GM19238 (cell line): ENCODE results near the gene TMCO5A.
"Not testable (repeated sequence)": the region's sequence is repeated elsewhere in the genome, so short reads cannot be mapped to it uniquely, and the experiment has no call there.

Source experiments
- DNase-seq: peaks from one replicate; pipeline ENCODE4 v3.0.0; 2011; ENCODE audit warnings: low spot score; ENCODE audit not compliant: insufficient read length

Gene TMCO5A

GRCh38 chr15:37934340-37934739 is at the start of gene TMCO5A:
Gene TMCO5A (plus strand): TSS chr15:37934640. CDS start chr15:37936324, 1,684 bp downstream.
- DNase-seq = no peak

DNA sequence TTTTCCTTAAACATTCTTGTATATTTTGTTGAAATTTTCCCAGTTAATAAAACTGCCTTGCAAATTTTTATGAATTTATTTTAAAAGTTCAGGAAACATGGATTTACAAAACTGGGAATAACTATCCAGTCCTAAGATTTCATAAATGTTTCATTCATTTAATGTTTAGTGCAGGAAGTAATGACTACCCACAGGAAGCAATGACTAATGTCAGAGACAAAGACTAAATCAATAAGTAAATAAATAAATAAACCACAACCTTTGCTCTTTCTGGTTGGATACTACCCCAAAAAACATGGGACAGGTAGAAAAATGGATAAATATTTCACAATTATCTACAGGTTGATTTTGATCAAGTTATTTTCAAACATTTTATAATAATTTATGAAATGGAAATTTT is 48.8 kb upstream of the TMCO5A start:
- DNase-seq = no peak

GRCh38 chr15:37888356-37888755 is 46.1 kb upstream of the TMCO5A start:
- DNase-seq = no peak

- peak; percentile 2 for DNase-seq
These were observed 42.6 kb upstream of the TMCO5A start for GRCh38 chr15:37891766-37892368.

DNA sequence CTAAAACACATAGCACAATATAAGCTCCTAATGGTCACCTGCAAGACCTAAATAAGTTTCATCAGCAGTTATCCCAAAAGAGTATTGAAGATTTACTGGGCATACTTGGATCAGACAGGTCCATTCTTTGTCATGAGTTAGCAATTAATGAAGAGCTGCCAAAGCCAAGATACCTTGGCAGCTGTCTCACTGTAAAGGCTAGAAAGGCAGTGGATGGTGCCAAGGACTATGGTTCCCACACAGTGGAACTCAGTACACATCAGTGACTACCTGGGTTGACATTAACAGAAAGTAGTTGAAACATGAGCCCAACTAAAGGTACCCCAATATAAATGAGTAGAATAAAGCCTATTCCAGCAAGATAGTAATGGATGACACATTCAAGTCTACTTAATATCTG is 41.1 kb upstream of the TMCO5A start:
- DNase-seq = no peak

GRCh38 chr15:37898362-37898761 is 36.1 kb upstream of the TMCO5A start:
- no peak for DNase-seq

DNA sequence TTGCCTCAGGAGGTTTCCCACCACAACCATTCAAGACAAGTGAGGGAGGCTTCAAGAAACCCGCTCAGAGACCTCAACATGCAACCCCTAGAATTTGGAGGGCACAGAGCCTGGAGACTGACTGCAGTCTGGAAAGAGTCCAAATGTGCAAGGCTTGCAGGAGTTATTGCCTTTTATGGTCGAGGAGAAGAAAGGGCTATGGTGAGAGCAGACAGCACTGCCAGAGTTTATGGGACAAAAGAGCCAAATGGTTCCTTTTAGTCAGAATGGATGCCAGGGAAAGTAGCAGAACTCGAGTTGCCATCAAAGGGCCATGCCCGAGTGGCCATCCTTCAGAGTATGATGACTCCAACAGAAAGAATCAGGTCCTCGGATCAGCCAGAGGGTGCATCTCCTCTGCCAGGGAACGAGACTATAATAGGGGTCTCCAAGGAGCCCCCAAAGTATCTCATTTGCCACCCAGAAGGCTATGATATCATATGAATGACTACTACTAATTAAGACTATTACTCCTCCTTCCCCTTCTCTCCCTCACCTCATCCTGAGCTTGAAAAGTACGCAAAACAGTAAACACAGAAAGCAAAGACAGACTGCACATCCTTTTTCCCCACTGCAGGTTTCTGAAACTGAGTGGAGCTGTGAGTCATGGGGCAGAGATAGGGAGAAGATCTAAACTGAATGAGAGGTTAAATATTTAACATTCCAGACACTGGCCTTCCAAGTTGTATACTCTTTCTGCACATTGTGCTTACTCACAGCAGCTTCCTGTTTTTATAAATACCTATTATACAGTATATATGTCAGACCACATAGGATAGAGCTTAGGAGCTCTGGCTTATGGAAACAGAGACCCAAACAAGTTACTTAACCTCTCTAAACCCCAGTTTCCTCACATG is 33.9 kb upstream of the TMCO5A start:
- no peak for DNase-seq

- no peak for DNase-seq
These were observed 32.3 kb upstream of the TMCO5A start for GRCh38 chr15:37902126-37902525.

DNA sequence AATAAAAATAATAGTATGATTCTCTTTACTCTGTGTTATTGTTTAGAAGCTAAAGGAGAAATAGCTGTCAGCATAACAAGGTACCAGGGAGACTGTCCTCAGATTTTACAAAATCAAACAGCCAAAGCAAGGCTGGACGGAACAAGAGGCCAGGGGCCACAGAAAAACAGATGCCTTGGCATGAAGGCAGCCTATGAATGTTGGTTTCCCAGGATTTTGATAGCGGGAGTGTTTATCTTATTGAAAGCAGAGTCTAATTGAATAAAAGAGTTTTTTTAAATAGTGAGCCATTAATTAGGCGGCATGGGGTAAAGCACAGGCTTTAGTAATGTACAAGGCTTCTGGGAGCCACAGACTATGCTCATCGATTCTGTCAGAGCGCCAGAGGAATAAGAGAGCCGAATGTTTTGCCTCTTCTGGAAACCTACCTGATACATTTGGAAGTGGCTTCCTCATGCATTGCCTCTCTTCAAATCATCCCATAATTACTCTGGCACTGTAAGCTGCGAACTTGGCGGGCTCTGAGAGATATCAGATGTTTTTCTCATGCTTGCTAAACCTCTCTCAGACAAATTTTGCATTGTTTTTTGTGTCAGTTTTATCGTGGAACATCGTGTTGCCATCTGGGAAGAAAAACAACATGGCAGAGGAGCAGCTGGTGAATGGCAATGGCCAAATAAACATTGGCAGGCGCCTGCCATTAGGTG is 30.4 kb upstream of the TMCO5A start:
- DNase-seq = no peak

GRCh38 chr15:37907136-37907535 is 27.3 kb upstream of the TMCO5A start:
- DNase-seq = no peak

- no peak for DNase-seq
These were observed 12.7 kb upstream of the TMCO5A start for GRCh38 chr15:37921527-37922385.

GRCh38 chr15:37926136-37926535 is 8.3 kb upstream of the TMCO5A start:
- no peak for DNase-seq

DNA sequence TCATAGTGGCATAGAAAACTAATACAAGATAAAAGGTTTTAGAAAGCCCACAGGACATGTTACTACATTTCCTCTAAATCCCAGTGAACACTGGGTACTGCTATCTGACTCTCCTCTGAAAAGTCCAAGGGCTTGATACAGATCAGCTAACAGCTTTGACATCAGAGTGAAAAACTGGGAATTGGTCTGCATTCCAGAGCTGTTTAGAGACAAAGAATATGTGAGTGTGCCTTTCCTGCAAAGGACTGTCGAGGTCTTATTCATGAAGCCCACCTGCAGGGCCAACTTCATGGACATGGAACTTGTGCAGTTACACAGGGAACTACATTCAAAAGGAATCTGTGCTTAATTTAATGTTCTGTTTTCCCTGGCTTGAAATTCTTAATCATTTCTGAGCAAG is 5.2 kb upstream of the TMCO5A start:
- no peak for DNase-seq

- DNase-seq = no peak
These were observed 3.1 kb upstream of the TMCO5A start for GRCh38 chr15:37931321-37931720.

- DNase-seq = no peak
These were observed 2.6 kb upstream of the TMCO5A start for GRCh38 chr15:37931868-37932267.

DNA sequence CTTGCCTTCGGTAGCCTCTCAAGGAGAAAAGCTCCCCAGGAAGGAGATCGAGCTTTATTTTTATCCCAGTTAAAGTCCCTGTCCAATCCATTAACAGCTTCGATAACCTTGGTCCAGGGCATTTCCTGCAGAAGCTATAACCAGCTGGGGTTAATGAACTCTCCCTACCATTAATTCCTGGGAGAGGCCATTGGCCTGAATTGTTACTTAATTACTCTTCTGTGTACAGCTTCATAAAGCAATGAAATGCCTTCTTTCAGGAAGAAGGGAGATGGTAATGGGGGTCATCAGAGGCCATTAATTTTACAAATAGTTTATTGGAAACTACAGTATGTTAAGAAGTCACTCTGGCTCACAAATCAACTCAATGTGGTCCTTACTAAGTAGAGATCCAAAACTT is 1.9 kb upstream of the TMCO5A start:
- no peak for DNase-seq

DNA sequence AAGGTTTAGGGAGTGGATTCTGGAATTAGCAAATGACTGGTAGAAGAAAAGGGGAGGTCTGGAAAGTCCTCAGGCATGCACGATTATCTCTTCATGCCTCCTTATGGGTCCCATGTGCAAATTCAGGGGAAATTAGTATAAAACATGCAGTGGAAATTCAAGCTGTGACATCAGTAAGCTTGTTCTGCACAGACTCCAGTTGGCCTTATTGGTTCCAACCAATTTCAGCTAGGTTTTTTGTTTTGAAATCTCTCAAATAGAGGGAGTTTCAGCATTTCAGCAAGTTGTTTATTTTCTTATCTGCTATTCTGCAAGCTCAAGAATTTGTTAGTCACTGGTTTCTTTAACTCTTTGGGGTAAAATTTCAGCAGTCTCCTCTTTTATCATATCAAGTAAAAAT is 774 bp upstream of the TMCO5A start:
- DNase-seq = no peak

DNA sequence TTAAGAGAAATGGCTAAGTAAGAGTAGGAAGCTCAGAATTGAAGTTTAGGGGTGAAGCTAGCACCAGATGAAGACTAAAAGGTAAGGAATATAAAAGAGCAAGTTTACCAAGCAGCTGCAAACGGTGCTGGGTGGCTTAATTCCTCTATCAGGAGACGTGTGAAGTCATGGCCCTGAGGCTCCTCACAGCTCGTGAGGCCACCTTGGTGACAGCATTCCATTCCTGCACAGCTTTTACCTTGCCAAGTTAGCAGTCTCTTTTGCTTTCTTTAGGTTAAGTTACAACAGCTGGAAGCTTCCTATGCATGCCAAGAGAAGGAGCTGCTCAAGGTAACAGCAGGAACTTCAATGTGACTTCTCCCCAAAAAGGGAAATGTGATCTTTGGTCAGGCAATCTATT is 6.4 kb downstream of the TMCO5A start:
- DNase-seq = no peak

- no peak for DNase-seq
These were observed 7.3 kb downstream of the TMCO5A start for GRCh38 chr15:37941779-37942178.

DNA sequence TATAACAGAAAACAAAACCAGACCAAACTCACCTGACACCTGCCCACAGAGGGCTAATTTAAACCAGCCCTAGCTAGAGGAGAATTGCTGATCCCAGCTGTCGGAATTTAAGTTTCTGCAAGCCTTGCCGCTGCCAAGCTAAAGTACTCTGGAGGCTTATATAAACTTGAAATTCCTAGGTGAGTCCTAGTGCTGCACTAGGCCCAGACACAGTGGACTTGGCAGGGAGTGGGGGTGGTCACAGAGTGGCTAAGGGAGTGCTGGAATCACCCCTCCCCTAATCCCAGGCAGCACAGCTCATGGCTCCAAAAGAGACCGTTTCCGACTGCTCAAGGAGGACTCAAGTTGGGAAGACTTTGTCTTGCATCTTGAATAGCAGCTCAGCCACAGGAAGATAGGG is 17.6 kb downstream of the TMCO5A start:
- DNase-seq = no peak

GRCh38 chr15:37960742-37961141 is 26.3 kb downstream of the TMCO5A start:
- not testable (repeated sequence) for DNase-seq
